K562 (cell line): ENCODE data around the gene SIDT2. TPM values are rescaled to one million over a fixed set of nuclear protein-coding genes. Genes with fewer than 3 reads are reported as not detected.
A peak's percentile ranks its signal among the peaks of the same experiment; 100 is the strongest.

Experiments used
- CC2D1A ChIP-seq: fragments of 450-650 bp; IDR thresholded peaks from 2 replicates; pipeline ENCODE4 v1.6.1; 2017; ENCODE audit warnings: mild to moderate bottlenecking
- MYNN ChIP-seq, 2 experiments: sonication (generic); formaldehyde crosslinking in 1 of 2; IDR thresholded peaks; 2 replicates each; pipeline versions ENCODE4 v1.5.0 to v1.6.1; 2016 to 2020; ENCODE audit warnings: antibody characterized with exemption in 1 of 2, missing genetic modification reagents in 1 of 2
- POLR2AphosphoS5 ChIP-seq: IDR thresholded peaks from 2 replicates; pipeline ENCODE4 v1.6.1; 2011; ENCODE audit warnings: mild to moderate bottlenecking, low read depth, low read length, moderate library complexity; ENCODE audit not compliant: control insufficient read depth, insufficient read depth
- PRPF4 ChIP-seq: fragments of 200-400 bp; formaldehyde crosslinking; IDR thresholded peaks from one replicate; pipeline ENCODE4 v1.6.1; 2017; ENCODE audit warnings: low read length, low read depth, mild to moderate bottlenecking; ENCODE audit not compliant: insufficient read depth, poor library complexity, severe bottlenecking
- RAD51 ChIP-seq: fragments of 450-650 bp; IDR thresholded peaks from 2 replicates; pipeline ENCODE4 v1.7.1; 2016; ENCODE audit warnings: low read depth, mild to moderate bottlenecking, borderline replicate concordance
- RCOR1 ChIP-seq, 2 experiments: IDR thresholded peaks; 2 replicates each; pipeline ENCODE4 v1.6.1; 2012; ENCODE audit warnings: low read depth in 2 of 2, low read length in 2 of 2, borderline replicate concordance in 1 of 2, improper control_type of control experiment in 1 of 2
- SIRT6 ChIP-seq: IDR thresholded peaks from one replicate; pipeline ENCODE4 v1.6.1; 2012; ENCODE audit warnings: low read depth, mild to moderate bottlenecking, control low read depth, inconsistent platforms, low read length, moderate library complexity
- SMAD4 ChIP-seq: fragments of 250-450 bp; sonication (Bioruptor Pico); conservative IDR thresholded peaks from 2 replicates; pipeline ENCODE4 v1.8.0; 2021; ENCODE audit warnings: inconsistent platforms, mild to moderate bottlenecking, moderate library complexity
- ZNF766 ChIP-seq: fragments of 200-800 bp; sonication (Bioruptor generic); conservative IDR thresholded peaks from 2 replicates; pipeline ENCODE4 v1.6.1; 2016; ENCODE audit warnings: missing genetic modification characterization, missing compliant biosample characterization
- polyA plus RNA-seq, 8 experiments: library from polyadenylated mRNA; depleted of rRNA in 4 of 8; stranded (reverse) in 5 of 8; unstranded in 3 of 8; fragments of >200 nt; fragmentation: Nextera tagmentation in 2 of 8; fragmentation: Illumina TruSeq in 1 of 8; extraction: Ambion mirVana in 2 of 8; extraction: Trizol in 1 of 8; gene quantifications; 2 replicates each; pipeline versions ENCODE4 v1.2.1 to v1.2.3, GENCODE V29; 2011 to 2014; ENCODE audit warnings: inconsistent platforms in 1 of 8, missing spikeins in 1 of 8
- total RNA-seq, 7 experiments: library from RNA; depleted of rRNA in 6 of 7; stranded (reverse); fragments of >200 nt in 6 of 7; fragmentation: Illumina TruSeq in 2 of 7; extraction: Trizol in 2 of 7; gene quantifications; 2 replicates each; pipeline versions ENCODE4 v1.2.1 to v1.2.3, GENCODE V29; 2011 to 2021; ENCODE audit warnings: low replicate concordance in 1 of 7
- TF ChIP-seq, protein P1 (sequence below): fragments of 200-600 bp; sonication (generic); IDR thresholded peaks from one replicate; pipeline ENCODE4 v1.6.1; 2012; ENCODE audit warnings: mild to moderate bottlenecking, low read depth, low read length, inconsistent platforms
- TF ChIP-seq, protein P2 (sequence below): sonication (generic); formaldehyde crosslinking; IDR thresholded peaks from 2 replicates; pipeline ENCODE4 v1.8.0; 2022; ENCODE audit warnings: mild to moderate bottlenecking, missing genetic modification reagents
- TF ChIP-seq, protein P3 (sequence below): fragments of 450-650 bp; IDR thresholded peaks from 2 replicates; pipeline ENCODE4 v1.6.1; 2016; ENCODE audit warnings: missing biosample characterization, missing genetic modification characterization

SIDT2 gene
- total and polyA plus RNA-seq, 9 of the 15 experiments (the other 6 are each of a cell fraction or from before 2014, with no cell fraction given) = 2.4 to 20.2 (median 6.5) TPM

DNA sequence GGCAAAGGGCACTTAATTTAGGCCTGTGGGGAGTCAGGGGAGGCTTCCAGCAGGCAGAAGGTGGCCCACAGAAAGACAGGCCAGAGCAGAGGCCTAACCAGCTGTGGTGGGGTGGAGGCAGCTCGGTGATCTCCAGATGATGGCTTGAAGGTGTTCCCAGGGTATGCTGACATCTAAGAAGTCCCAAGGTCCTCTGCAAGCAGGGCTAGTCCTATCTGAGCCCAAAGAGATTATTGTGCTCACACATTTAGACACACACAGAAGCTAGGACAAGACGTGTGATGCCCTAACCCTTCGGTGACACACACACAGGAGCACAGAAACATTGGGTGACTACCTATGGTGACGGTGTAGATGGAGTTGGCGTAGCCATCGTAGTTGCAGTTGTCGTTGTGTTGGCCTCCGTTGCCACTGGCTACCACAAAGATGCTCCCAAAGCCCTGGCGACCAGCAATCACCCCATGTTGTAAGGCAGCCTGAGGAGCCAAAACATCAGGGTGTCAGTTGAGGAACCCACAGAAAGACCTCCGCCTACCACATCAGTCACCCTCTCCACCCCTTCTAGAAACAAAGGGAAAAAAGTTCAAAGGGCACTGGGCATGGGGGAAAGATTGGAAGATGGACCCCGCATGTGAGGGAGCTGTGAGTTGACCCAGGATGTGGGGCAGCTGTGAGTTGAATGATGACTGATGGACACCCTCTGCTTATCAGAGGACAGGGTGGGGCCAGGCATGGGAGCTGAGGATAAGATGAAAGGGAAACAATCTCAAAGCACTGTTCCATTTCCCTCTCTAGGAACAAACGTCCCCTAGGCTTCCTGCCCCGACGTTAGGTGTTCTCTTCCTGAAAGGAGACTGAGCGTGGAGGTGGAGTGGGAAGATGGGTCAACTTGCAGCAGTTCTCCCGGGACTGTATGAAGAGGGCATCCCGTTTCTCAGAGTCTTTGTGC, 45.5 kb downstream of the SIDT2 start (continued):
- TF ChIP-seq, protein P1, sequence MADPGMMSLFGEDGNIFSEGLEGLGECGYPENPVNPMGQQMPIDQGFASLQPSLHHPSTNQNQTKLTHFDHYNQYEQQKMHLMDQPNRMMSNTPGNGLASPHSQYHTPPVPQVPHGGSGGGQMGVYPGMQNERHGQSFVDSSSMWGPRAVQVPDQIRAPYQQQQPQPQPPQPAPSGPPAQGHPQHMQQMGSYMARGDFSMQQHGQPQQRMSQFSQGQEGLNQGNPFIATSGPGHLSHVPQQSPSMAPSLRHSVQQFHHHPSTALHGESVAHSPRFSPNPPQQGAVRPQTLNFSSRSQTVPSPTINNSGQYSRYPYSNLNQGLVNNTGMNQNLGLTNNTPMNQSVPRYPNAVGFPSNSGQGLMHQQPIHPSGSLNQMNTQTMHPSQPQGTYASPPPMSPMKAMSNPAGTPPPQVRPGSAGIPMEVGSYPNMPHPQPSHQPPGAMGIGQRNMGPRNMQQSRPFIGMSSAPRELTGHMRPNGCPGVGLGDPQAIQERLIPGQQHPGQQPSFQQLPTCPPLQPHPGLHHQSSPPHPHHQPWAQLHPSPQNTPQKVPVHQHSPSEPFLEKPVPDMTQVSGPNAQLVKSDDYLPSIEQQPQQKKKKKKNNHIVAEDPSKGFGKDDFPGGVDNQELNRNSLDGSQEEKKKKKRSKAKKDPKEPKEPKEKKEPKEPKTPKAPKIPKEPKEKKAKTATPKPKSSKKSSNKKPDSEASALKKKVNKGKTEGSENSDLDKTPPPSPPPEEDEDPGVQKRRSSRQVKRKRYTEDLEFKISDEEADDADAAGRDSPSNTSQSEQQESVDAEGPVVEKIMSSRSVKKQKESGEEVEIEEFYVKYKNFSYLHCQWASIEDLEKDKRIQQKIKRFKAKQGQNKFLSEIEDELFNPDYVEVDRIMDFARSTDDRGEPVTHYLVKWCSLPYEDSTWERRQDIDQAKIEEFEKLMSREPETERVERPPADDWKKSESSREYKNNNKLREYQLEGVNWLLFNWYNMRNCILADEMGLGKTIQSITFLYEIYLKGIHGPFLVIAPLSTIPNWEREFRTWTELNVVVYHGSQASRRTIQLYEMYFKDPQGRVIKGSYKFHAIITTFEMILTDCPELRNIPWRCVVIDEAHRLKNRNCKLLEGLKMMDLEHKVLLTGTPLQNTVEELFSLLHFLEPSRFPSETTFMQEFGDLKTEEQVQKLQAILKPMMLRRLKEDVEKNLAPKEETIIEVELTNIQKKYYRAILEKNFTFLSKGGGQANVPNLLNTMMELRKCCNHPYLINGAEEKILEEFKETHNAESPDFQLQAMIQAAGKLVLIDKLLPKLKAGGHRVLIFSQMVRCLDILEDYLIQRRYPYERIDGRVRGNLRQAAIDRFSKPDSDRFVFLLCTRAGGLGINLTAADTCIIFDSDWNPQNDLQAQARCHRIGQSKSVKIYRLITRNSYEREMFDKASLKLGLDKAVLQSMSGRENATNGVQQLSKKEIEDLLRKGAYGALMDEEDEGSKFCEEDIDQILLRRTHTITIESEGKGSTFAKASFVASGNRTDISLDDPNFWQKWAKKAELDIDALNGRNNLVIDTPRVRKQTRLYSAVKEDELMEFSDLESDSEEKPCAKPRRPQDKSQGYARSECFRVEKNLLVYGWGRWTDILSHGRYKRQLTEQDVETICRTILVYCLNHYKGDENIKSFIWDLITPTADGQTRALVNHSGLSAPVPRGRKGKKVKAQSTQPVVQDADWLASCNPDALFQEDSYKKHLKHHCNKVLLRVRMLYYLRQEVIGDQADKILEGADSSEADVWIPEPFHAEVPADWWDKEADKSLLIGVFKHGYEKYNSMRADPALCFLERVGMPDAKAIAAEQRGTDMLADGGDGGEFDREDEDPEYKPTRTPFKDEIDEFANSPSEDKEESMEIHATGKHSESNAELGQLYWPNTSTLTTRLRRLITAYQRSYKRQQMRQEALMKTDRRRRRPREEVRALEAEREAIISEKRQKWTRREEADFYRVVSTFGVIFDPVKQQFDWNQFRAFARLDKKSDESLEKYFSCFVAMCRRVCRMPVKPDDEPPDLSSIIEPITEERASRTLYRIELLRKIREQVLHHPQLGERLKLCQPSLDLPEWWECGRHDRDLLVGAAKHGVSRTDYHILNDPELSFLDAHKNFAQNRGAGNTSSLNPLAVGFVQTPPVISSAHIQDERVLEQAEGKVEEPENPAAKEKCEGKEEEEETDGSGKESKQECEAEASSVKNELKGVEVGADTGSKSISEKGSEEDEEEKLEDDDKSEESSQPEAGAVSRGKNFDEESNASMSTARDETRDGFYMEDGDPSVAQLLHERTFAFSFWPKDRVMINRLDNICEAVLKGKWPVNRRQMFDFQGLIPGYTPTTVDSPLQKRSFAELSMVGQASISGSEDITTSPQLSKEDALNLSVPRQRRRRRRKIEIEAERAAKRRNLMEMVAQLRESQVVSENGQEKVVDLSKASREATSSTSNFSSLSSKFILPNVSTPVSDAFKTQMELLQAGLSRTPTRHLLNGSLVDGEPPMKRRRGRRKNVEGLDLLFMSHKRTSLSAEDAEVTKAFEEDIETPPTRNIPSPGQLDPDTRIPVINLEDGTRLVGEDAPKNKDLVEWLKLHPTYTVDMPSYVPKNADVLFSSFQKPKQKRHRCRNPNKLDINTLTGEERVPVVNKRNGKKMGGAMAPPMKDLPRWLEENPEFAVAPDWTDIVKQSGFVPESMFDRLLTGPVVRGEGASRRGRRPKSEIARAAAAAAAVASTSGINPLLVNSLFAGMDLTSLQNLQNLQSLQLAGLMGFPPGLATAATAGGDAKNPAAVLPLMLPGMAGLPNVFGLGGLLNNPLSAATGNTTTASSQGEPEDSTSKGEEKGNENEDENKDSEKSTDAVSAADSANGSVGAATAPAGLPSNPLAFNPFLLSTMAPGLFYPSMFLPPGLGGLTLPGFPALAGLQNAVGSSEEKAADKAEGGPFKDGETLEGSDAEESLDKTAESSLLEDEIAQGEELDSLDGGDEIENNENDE = no peak
- no peak for TF ChIP-seq RAD51
- peak; percentile 68; the same call in 1 of the 2 replicates for TF ChIP-seq SMAD4
- TF ChIP-seq POLR2AphosphoS5 = peak; percentile 95
- peak; percentile 86 for TF ChIP-seq MYNN (IDR thresholded peaks at IDR 0.05)
- TF ChIP-seq MYNN (CRISPR knock-in tag; IDR thresholded peaks at IDR 0.05) = no peak
- TF ChIP-seq RCOR1 (IDR thresholded peaks at IDR 0.05; ENCODE audit: borderline replicate concordance in 1 of 2, low read depth in 2 of 2, low read length in 2 of 2) = peak; percentile 76 to 98; a peak in 3 of 4 replicates
- TF ChIP-seq CC2D1A = peak; percentile 88; the same call in 1 of the 2 replicates
- no peak for TF ChIP-seq PRPF4
- peak; percentile 75; the same call in 1 of the 2 replicates for TF ChIP-seq ZNF766 (CRISPR knock-in tag)
- no peak for TF ChIP-seq SIRT6
- TF ChIP-seq, protein P2, sequence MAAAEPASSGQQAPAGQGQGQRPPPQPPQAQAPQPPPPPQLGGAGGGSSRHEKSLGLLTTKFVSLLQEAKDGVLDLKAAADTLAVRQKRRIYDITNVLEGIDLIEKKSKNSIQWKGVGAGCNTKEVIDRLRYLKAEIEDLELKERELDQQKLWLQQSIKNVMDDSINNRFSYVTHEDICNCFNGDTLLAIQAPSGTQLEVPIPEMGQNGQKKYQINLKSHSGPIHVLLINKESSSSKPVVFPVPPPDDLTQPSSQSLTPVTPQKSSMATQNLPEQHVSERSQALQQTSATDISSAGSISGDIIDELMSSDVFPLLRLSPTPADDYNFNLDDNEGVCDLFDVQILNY (CRISPR knock-in tag) = 0 out of 2 replicates have a peak, but pooled peaks have one; percentile 39
- TF ChIP-seq, protein P3, sequence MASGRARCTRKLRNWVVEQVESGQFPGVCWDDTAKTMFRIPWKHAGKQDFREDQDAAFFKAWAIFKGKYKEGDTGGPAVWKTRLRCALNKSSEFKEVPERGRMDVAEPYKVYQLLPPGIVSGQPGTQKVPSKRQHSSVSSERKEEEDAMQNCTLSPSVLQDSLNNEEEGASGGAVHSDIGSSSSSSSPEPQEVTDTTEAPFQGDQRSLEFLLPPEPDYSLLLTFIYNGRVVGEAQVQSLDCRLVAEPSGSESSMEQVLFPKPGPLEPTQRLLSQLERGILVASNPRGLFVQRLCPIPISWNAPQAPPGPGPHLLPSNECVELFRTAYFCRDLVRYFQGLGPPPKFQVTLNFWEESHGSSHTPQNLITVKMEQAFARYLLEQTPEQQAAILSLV (tag) = no peak
